ENCODE measurements around the gene TACC2.

Gene TACC2

GRCh38 chr10:122168598-122169394 lies 179.8 kb downstream of the TACC2 start:
- TF ChIP-seq ZFX (IDR thresholded peaks at IDR 0.05): no peak
- TF ChIP-seq CTCF (conservative IDR thresholded peaks at IDR 0.05): no peak
- no peak overlapping the region for H3K27ac ChIP-seq

- no peak overlapping the region for H3K27ac ChIP-seq
- TF ChIP-seq ZFX (IDR thresholded peaks at IDR 0.05) (no peak), CTCF (conservative IDR thresholded peaks at IDR 0.05) (no peak)
These were observed 181.8 kb downstream of the TACC2 start for GRCh38 chr10:122170802-122171201.

GRCh38 chr10:122171302-122172075 lies 182.5 kb downstream of the TACC2 start:
- H3K27ac ChIP-seq: no peak overlapping the region

GRCh38 chr10:122172361-122173008 lies 183.5 kb downstream of the TACC2 start:
- H3K27ac ChIP-seq: no peak overlapping the region
- no peak for TF ChIP-seq CTCF (conservative IDR thresholded peaks at IDR 0.05)

More at GRCh38 chr10:122171302-122172075, 182.5 kb downstream of the TACC2 start:
- no peak for TF ChIP-seq CTCF (conservative IDR thresholded peaks at IDR 0.05)
- TF ChIP-seq ZFX (IDR thresholded peaks at IDR 0.05): no peak

- TF ChIP-seq CTCF (conservative IDR thresholded peaks at IDR 0.05): no peak
- no peak for TF ChIP-seq ZFX (IDR thresholded peaks at IDR 0.05)
- no peak overlapping the region for H3K27ac ChIP-seq
These were observed 184.4 kb downstream of the TACC2 start for GRCh38 chr10:122173337-122173736.

- H3K27ac ChIP-seq: no peak overlapping the region
- TF ChIP-seq CTCF (conservative IDR thresholded peaks at IDR 0.05) (no peak), ZFX (IDR thresholded peaks at IDR 0.05) (no peak)
These were observed 184.9 kb downstream of the TACC2 start for GRCh38 chr10:122173766-122174435.
